Activated T-helper 9 cell treated with anti-CD3 and anti-CD28 coated beads, Interleukin-2, amount 50 U/mL, for 16 hours (primary cell): Measurements from ENCODE around the gene USB1.

Source experiments
- DNase-seq: peaks from one replicate; pipeline ENCODE4 v3.0.0-alpha.2; 2020; ENCODE audit warnings: low read depth

The USB1 gene

GRCh38 chr16:58049232-58050185 is 48.3 kb downstream of the USB1 start:
- DNase-seq: no peak

- no peak for DNase-seq
Measured at GRCh38 chr16:58051296-58051695, 50.1 kb downstream of the USB1 start.

- DNase-seq: no peak
Measured at GRCh38 chr16:58051821-58052603, 50.8 kb downstream of the USB1 start.

GRCh38 chr16:58053682-58054005 is 52.4 kb downstream of the USB1 start:
- DNase-seq: no peak

- DNase-seq: no peak
Measured at GRCh38 chr16:58054289-58054688, 53.1 kb downstream of the USB1 start.

DNA sequence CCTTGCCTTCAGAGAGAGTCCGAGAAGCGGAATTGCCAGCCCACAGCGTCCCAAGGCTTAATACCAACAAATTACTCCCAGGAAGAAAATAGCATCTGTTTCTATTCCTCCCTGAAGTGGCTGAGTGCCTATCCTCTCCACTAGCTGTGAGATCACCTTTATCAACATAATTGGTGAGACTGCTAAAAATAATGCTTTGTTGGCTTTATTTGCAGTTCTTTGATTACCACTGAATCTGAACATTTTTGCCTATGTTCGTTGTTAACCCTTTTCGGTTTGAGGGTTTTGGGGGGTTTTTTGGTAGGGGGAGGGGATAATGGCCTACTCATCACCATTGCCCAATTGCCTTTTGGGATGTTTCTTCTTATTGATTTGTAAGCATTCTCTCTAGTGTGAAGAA is 55.4 kb downstream of the USB1 start:
- no peak for DNase-seq

GRCh38 chr16:58057121-58057520 is 55.9 kb downstream of the USB1 start:
- no peak for DNase-seq

DNA sequence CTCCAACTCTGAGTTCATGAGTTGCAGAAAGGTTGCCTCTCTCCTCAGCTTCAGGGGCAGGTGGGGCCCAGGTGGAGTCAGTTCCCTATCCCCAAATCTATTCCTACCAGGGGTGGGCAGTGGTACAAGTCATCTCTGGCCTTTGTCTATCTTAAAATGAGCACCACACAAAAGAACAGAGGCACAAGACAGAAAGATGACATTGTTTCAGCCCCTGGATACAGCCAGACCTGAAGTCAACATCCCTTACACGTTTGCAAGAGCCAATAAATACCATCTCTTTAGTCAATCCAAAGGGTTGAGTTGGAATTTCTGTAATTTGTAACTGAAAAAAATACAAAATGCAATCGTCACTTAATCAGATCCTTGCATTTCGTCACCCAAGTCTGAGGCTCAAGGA is 56.6 kb downstream of the USB1 start:
- no peak for DNase-seq

DNA sequence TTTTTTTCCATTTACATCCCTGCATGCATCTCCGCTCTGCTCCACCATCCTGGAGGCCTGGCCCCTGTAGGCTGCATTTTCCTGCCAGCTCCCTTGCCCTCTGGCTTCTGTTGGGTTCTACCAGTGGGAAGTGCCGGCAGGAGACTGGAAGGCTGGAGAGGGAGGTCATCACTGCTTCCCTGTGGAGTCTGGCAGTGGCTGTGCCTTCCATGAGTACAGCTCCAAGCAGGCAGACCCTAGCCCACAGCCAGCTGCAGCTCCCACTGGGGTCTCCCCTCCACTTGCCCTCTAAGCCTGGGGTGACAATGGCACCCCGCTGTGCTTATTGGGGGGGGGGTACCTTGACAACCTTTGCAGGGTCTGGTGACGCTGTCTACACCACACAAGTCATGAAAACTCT is 61.6 kb downstream of the USB1 start:
- no peak for DNase-seq

GRCh38 chr16:58063377-58064076 is 62.3 kb downstream of the USB1 start:
- DNase-seq: no peak

DNA sequence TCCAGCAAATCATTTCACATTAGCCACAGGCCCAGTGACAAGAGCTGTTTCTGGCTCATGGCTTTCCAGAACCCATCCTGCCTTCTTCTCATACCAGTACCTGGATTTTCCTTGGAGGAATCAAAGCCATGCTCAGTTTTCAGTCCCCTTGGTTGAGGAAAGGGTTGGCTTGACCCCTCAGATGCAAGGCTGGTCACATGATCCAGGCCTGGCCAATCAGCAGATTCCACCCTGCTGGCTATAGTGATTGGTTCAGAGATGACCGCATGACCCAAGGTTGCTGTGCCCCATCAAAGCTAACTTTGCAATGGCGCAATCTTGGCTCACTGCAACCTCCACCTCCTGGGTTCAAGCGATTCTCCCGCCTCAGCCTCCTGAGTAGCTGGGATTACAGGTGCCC is 69.4 kb downstream of the USB1 start:
- no peak for DNase-seq
